Measurements from ENCODE around the gene MOCS1.

MOCS1 gene

GRCh38 chr6:39931607-39932006, 2.7 kb downstream of the MOCS1 start:
- H3K79me2 ChIP-seq = no peaks in the 10 kb centered on the region
- no peak overlapping the region for H3K4me2 ChIP-seq (ENCODE audit: low read length)
- no peak overlapping the region for H3K27ac ChIP-seq
- no peak overlapping the region for H3K4me3 ChIP-seq (ENCODE audit: low read depth, low read length)
- no peak overlapping the region for H3K9ac ChIP-seq
- H3K36me3 ChIP-seq (ENCODE audit: control insufficient read depth, insufficient read depth, low read length) = no peaks in the 10 kb centered on the region
- no peak overlapping the region for H2AFZ ChIP-seq
- H3K9me3 ChIP-seq (ENCODE audit: control insufficient read depth, low read length) = no peaks in the 10 kb centered on the region
- H3K4me1 ChIP-seq = peaks cover 9% of the 10 kb centered on the region
- no peak for TF ChIP-seq CTCF (IDR thresholded peaks at IDR 0.05)
- H3K27me3 ChIP-seq (ENCODE audit: control insufficient read depth, insufficient read depth, low read length) = no peaks in the 10 kb centered on the region

GRCh38 chr6:39930540-39930939, 3.7 kb downstream of the MOCS1 start:
- no peak overlapping the region for H3K9ac ChIP-seq
- H3K4me1 ChIP-seq = peaks cover 9% of the 10 kb centered on the region
- no peak overlapping the region for H2AFZ ChIP-seq
- no peaks in the 10 kb centered on the region for H3K79me2 ChIP-seq
- no peak overlapping the region for H3K27ac ChIP-seq
- no peaks in the 10 kb centered on the region for H3K36me3 ChIP-seq (ENCODE audit: control insufficient read depth, insufficient read depth, low read length)
- no peaks in the 10 kb centered on the region for H3K9me3 ChIP-seq (ENCODE audit: control insufficient read depth, low read length)
- no peak overlapping the region for H3K4me3 ChIP-seq (ENCODE audit: low read depth, low read length)
- no peak overlapping the region for H3K4me2 ChIP-seq (ENCODE audit: low read length)
- no peak for TF ChIP-seq CTCF (IDR thresholded peaks at IDR 0.05)
- no peaks in the 10 kb centered on the region for H3K27me3 ChIP-seq (ENCODE audit: control insufficient read depth, insufficient read depth, low read length)

- no peak overlapping the region for H3K9ac ChIP-seq
- H3K4me1 ChIP-seq = peaks cover 9% of the 10 kb centered on the region
- no peaks in the 10 kb centered on the region for H3K27me3 ChIP-seq (ENCODE audit: control insufficient read depth, insufficient read depth, low read length)
- no peaks in the 10 kb centered on the region for H3K79me2 ChIP-seq
- no peak for TF ChIP-seq CTCF (IDR thresholded peaks at IDR 0.05)
- H2AFZ ChIP-seq = no peak overlapping the region
- H3K4me2 ChIP-seq (ENCODE audit: low read length) = no peak overlapping the region
- no peak overlapping the region for H3K4me3 ChIP-seq (ENCODE audit: low read depth, low read length)
- H3K27ac ChIP-seq = no peak overlapping the region
- no peaks in the 10 kb centered on the region for H3K36me3 ChIP-seq (ENCODE audit: control insufficient read depth, insufficient read depth, low read length)
- H3K9me3 ChIP-seq (ENCODE audit: control insufficient read depth, low read length) = no peaks in the 10 kb centered on the region
Measured at GRCh38 chr6:39929733-39930461, 4.4 kb downstream of the MOCS1 start.

- H3K4me1 ChIP-seq = peaks cover 9% of the 10 kb centered on the region
- no peak overlapping the region for H3K27ac ChIP-seq
- no peak overlapping the region for H3K4me3 ChIP-seq (ENCODE audit: low read depth, low read length)
Measured at GRCh38 chr6:39929039-39929732, 5.1 kb downstream of the MOCS1 start.

More at GRCh38 chr6:39929039-39929732, 5.1 kb downstream of the MOCS1 start:
- no peak overlapping the region for H2AFZ ChIP-seq
- no peak overlapping the region for H3K9ac ChIP-seq
- H3K4me2 ChIP-seq (ENCODE audit: low read length) = no peak overlapping the region
- no peaks in the 10 kb centered on the region for H3K36me3 ChIP-seq (ENCODE audit: control insufficient read depth, insufficient read depth, low read length)
- H3K9me3 ChIP-seq (ENCODE audit: control insufficient read depth, low read length) = no peaks in the 10 kb centered on the region
- TF ChIP-seq CTCF (IDR thresholded peaks at IDR 0.05) = no peak
- no peaks in the 10 kb centered on the region for H3K27me3 ChIP-seq (ENCODE audit: control insufficient read depth, insufficient read depth, low read length)
- no peaks in the 10 kb centered on the region for H3K79me2 ChIP-seq
